K562 (cell line): ENCODE results near the gene QKI. TPM values are rescaled to one million over a fixed set of nuclear protein-coding genes. Genes with fewer than 3 reads are reported as not detected.

ENCODE experiments used
- ATAC-seq: fragments of 200-7000 bp; cut with Tn5 transposase; 3 replicates; pipeline ENCODE4 v1.9.1; 2020; ENCODE audit warnings: moderate library complexity
- BruUV-seq: library from RNA; stranded (reverse); fragments of 400-500 nt; replicated peaks from 2 replicates; lab custom pipeline; 2021; lab: Mats Ljungman, UMichigan
- CTCF ChIA-PET: fragments of 300-600 bp; formaldehyde crosslinking; extraction: SDS; loops from one replicate; lab custom pipeline; 2021; ENCODE audit warnings: low intra/inter-chr PET ratio; lab: Yijun Ruan, JAX
- POLR2A ChIA-PET: fragments of 300-600, 350-650 bp; sonication (Branson Sonifier 250); formaldehyde crosslinking; extraction: SDS; loops from one replicate; lab custom pipeline; 2021; ENCODE audit warnings: antibody characterized with exemption, inconsistent platforms; lab: Yijun Ruan, JAX
- DNase-seq, 4 experiments: peaks; one replicate each; pipeline versions ENCODE4 v3.0.0 to v3.0.0-alpha.2; 2011 to 2018; ENCODE audit warnings: low spot score in 3 of 4, mixed read lengths in 3 of 4; ENCODE audit errors: extremely low read depth in 1 of 4
- FAIRE-seq: peaks from 2 replicates; lab custom pipeline; 2011; peaks lifted over from hg19 to GRCh38; lab: Jason Lieb, UNC
- H2AFZ ChIP-seq: 2 replicates; pipeline ENCODE4 v1.6.0; 2011; ENCODE audit warnings: low read depth, low read length, control low read depth, inconsistent platforms
- H3K27ac ChIP-seq: fragments of 200-600 bp; 3 replicates; pipeline ENCODE4 v1.8.0; 2011; ENCODE audit warnings: low read depth, mild to moderate bottlenecking, control low read depth, inconsistent platforms, low read length, moderate library complexity, mixed read lengths; ENCODE audit errors: extremely low read depth
- H3K27me3 ChIP-seq, 2 experiments: fragments of 300-600 bp in 1 of 2; 2 replicates in 1 of 2; 3 replicates in 1 of 2; pipeline versions ENCODE4 v1.6.0 to v1.8.0; 2011; ENCODE audit warnings: inconsistent platforms in 2 of 2, low read length in 2 of 2, mild to moderate bottlenecking in 1 of 2, mixed read lengths in 1 of 2, moderate library complexity in 1 of 2; ENCODE audit not compliant: control insufficient read depth in 2 of 2, insufficient read depth in 2 of 2
- H3K36me3 ChIP-seq: fragments of 300-600 bp; 3 replicates; pipeline ENCODE4 v1.8.0; 2011; ENCODE audit warnings: mild to moderate bottlenecking, low read length, inconsistent platforms; ENCODE audit not compliant: control insufficient read depth, insufficient read depth
- H3K4me1 ChIP-seq, 2 experiments: fragments of 200-600 bp in 1 of 2; replicated peaks in 1 of 2; 2 replicates in 1 of 2; 3 replicates in 1 of 2; pipeline versions ENCODE4 v1.5.1 to v1.8.0; 2011; ENCODE audit warnings: inconsistent platforms in 2 of 2, low read length in 2 of 2, mild to moderate bottlenecking in 1 of 2, mixed read lengths in 1 of 2, moderate library complexity in 1 of 2; ENCODE audit not compliant: control insufficient read depth in 2 of 2, insufficient read depth in 2 of 2
- H3K4me2 ChIP-seq: 2 replicates; pipeline ENCODE4 v1.6.1; 2011; ENCODE audit warnings: low read length, control low read depth, inconsistent platforms, mixed read lengths; ENCODE audit not compliant: insufficient read depth
- H3K4me3 ChIP-seq: fragments of 200-600 bp; sonication (generic), shearing (Covaris generic); 2 replicates; pipeline ENCODE4 v1.5.1; 2016; ENCODE audit warnings: control low read depth, inconsistent platforms
- H3K79me2 ChIP-seq: fragments of 200-600 bp; 3 replicates; pipeline ENCODE4 v1.8.0; 2011; ENCODE audit warnings: low read length, inconsistent platforms; ENCODE audit not compliant: control insufficient read depth, insufficient read depth
- H3K9ac ChIP-seq, 2 experiments: 2 replicates each; pipeline versions ENCODE4 v1.6.0 to v1.6.1; 2011; ENCODE audit warnings: low read depth in 2 of 2, low read length in 2 of 2, control low read depth in 1 of 2, inconsistent platforms in 1 of 2, mild to moderate bottlenecking in 1 of 2, mixed read lengths in 1 of 2; ENCODE audit not compliant: insufficient read depth in 1 of 2
- H3K9me1 ChIP-seq: one replicate; pipeline ENCODE4 v1.6.0; 2011; ENCODE audit warnings: inconsistent platforms, mild to moderate bottlenecking, low read length, moderate library complexity; ENCODE audit not compliant: control insufficient read depth, insufficient read depth
- H3K9me3 ChIP-seq: replicated peaks from 2 replicates; pipeline ENCODE4 v1.5.1; 2011; ENCODE audit warnings: low read depth, low read length, inconsistent platforms; ENCODE audit not compliant: control insufficient read depth, insufficient read depth
- H4K20me1 ChIP-seq: replicated peaks from 2 replicates; pipeline ENCODE4 v1.6.1; 2011; ENCODE audit warnings: low read length, inconsistent platforms, mixed read lengths; ENCODE audit not compliant: control insufficient read depth, insufficient read depth
- FOSL1 ChIP-seq: fragments of 200-800 bp; sonication (Bioruptor generic); conservative IDR thresholded peaks from 2 replicates; pipeline ENCODE4 v1.6.1; 2016; ENCODE audit warnings: missing genetic modification characterization, missing compliant biosample characterization
- KLF10 ChIP-seq: fragments of 250-450 bp; sonication (Bioruptor Pico); IDR thresholded peaks from 2 replicates; pipeline ENCODE4 v1.6.1; 2021; ENCODE audit warnings: matching md5 sums
- WGBS: fragments of 100-300 bp; shearing (Covaris generic); methylation state at CpG from one replicate; pipeline ENCODE4 v1.1.6; 2016; ENCODE audit warnings: low coverage, mixed read lengths; ENCODE audit not compliant: insufficient coverage; ENCODE audit errors: missing lambda C conversion rate; 5-methylcytosine and 5-hydroxymethylcytosine counted together
- in situ Hi-C: fragments of 300-500 bp; cut with MboI; formaldehyde crosslinking; loops from 4 replicates; pipeline ENCODE4 v1.15.0; 2018; ENCODE audit warnings: inconsistent platforms, mixed read lengths
- intact Hi-C: fragments of 100-400 bp; cut with micrococcal nuclease; formaldehyde crosslinking; loops from 2 replicates; pipeline ENCODE4 v1.14.2; 2022
- polyA plus RNA-seq, 8 experiments: library from polyadenylated mRNA; depleted of rRNA in 4 of 8; stranded (reverse) in 5 of 8; unstranded in 3 of 8; fragments of >200 nt; fragmentation: Nextera tagmentation in 2 of 8; fragmentation: Illumina TruSeq in 1 of 8; extraction: Ambion mirVana in 2 of 8; extraction: Trizol in 1 of 8; gene quantifications; 2 replicates each; pipeline versions ENCODE4 v1.2.1 to v1.2.3, GENCODE V29; 2011 to 2014; ENCODE audit warnings: inconsistent platforms in 1 of 8, missing spikeins in 1 of 8
- total RNA-seq, 7 experiments: library from RNA; depleted of rRNA in 6 of 7; stranded (reverse); fragments of >200 nt in 6 of 7; fragmentation: Illumina TruSeq in 2 of 7; extraction: Trizol in 2 of 7; gene quantifications; 2 replicates each; pipeline versions ENCODE4 v1.2.1 to v1.2.3, GENCODE V29; 2011 to 2021; ENCODE audit warnings: low replicate concordance in 1 of 7
- TF ChIP-seq, protein P1 (sequence below): fragments of 250-450 bp; sonication (Bioruptor Pico); IDR thresholded peaks from 2 replicates; pipeline ENCODE4 v1.5.1; 2021; ENCODE audit warnings: mild to moderate bottlenecking
- TF ChIP-seq, protein P2 (sequence below): fragments of 450-650 bp; IDR thresholded peaks from 2 replicates; pipeline ENCODE4 v1.7.1; 2018; ENCODE audit warnings: mild to moderate bottlenecking, low read depth; ENCODE audit not compliant: partially characterized antibody

Gene QKI
- total and polyA plus RNA-seq, 9 of the 15 experiments (the other 6 are each of a cell fraction or from before 2014, with no cell fraction given): 20.4 to 215 (median 123) TPM

DNA sequence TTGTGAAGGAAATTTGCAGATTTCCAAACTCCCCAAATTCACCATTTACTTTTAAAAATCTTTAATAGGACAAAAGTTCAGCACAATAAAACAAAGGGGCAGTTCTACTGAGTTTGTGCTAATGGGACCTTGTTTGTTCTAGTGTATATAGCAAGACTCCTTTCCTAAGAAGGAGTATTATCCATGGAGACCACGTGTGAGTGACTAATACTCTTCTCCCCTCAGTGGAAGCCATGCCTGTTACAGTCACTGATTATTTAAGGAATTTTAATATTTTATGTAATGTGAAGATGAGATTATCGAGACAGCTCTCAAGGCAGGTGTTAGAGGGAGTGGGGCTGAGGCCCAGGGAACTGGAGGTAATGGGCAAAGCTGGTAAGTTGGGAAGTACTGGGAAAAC lies 16.4 kb upstream of the QKI start:
- no peak for DNase-seq
- H2AFZ ChIP-seq: peak overlapping the region; percentile 58
- TF ChIP-seq, protein P1, sequence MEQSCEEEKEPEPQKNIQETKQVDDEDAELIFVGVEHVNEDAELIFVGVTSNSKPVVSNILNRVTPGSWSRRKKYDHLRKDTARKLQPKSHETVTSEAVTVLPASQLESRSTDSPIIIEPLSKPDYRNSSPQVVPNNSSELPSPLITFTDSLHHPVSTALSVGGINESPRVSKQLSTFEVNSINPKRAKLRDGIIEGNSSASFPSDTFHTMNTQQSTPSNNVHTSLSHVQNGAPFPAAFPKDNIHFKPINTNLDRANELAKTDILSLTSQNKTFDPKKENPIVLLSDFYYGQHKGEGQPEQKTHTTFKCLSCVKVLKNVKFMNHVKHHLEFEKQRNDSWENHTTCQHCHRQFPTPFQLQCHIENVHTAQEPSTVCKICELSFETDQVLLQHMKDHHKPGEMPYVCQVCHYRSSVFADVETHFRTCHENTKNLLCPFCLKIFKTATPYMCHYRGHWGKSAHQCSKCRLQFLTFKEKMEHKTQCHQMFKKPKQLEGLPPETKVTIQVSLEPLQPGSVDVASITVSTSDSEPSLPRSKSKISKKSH: no peak
- 0 out of 2 replicates have a peak, but pooled peaks have one; percentile 22 for TF ChIP-seq FOSL1 (tag)
- TF ChIP-seq, protein P2, sequence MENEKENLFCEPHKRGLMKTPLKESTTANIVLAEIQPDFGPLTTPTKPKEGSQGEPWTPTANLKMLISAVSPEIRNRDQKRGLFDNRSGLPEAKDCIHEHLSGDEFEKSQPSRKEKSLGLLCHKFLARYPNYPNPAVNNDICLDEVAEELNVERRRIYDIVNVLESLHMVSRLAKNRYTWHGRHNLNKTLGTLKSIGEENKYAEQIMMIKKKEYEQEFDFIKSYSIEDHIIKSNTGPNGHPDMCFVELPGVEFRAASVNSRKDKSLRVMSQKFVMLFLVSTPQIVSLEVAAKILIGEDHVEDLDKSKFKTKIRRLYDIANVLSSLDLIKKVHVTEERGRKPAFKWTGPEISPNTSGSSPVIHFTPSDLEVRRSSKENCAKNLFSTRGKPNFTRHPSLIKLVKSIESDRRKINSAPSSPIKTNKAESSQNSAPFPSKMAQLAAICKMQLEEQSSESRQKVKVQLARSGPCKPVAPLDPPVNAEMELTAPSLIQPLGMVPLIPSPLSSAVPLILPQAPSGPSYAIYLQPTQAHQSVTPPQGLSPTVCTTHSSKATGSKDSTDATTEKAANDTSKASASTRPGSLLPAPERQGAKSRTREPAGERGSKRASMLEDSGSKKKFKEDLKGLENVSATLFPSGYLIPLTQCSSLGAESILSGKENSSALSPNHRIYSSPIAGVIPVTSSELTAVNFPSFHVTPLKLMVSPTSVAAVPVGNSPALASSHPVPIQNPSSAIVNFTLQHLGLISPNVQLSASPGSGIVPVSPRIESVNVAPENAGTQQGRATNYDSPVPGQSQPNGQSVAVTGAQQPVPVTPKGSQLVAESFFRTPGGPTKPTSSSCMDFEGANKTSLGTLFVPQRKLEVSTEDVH: no peak
- TF ChIP-seq KLF10: no peak
- TF ChIP-seq, all 486 proteins: peak for 1
- Histone ChIP-seq H3K4me1 (peaks cover 0 to 3% of the 10 kb centered on the region in 2 experiments; a peak in 1 of 5 replicates), H3K4me2 (no peak overlapping the region), H3K79me2 (no peaks in the 10 kb centered on the region), H3K9me3 (no peaks in the 10 kb centered on the region), H3K27ac (no peak overlapping the region), H3K9me1 (no peaks in the 10 kb centered on the region), H3K9ac (no peak overlapping the region), H3K27me3 (peaks cover 9 to 25% of the 10 kb centered on the region in 2 experiments), H4K20me1 (no peaks in the 10 kb centered on the region), H3K4me3 (no peak overlapping the region), H3K36me3 (no peaks in the 10 kb centered on the region)
- ATAC-seq (no peak), FAIRE-seq (no peak)
- no TSS peak for BruUV-seq
- CTCF ChIA-PET: no interaction called here
- WGBS: 22% methylated on average over 2 of the region's 2 CpGs
- intact Hi-C loops (no loop called here), in situ Hi-C loops (no loop called here)
- POLR2A ChIA-PET: interaction anchor here (0.6 kb wide), 1 partner anchor 28 kb away, joined by 3 read pairs; no protein-coding TSS in a partner anchor
